Natural killer cell (primary cell): Measurements from ENCODE around the gene PRRC1. TPM values are rescaled to one million over a fixed set of nuclear protein-coding genes. Genes with fewer than 3 reads are reported as not detected.

Experiments used
- ATAC-seq, 3 donors: fragments of 150-1000 bp in 2 of 3; fragments of 200-7000 bp in 1 of 3; cut with Tn5 transposase; 1 replicate in 1 of 3; 2 replicates in 2 of 3; pipeline ENCODE4 v1.10.0; 2021; ENCODE audit warnings: mild to moderate bottlenecking in 2 of 3, moderate library complexity in 2 of 3
- DNase-seq, 2 donors: peaks; one replicate each; pipeline versions ENCODE4 v3.0.0 to v3.0.0-alpha.2; 2013 to 2021; ENCODE audit warnings: mixed read lengths in 1 of 2
- H3K27ac ChIP-seq: one replicate; pipeline ENCODE4 v1.5.1; 2013; ENCODE audit warnings: mild to moderate bottlenecking, low read length
- H3K27me3 ChIP-seq: one replicate; pipeline ENCODE4 v1.6.1; 2013; ENCODE audit warnings: low read length; ENCODE audit not compliant: control insufficient read depth, insufficient read depth
- H3K36me3 ChIP-seq: one replicate; pipeline ENCODE4 v1.6.1; 2013; ENCODE audit warnings: low read length; ENCODE audit not compliant: control insufficient read depth, insufficient read depth
- H3K4me1 ChIP-seq: one replicate; pipeline ENCODE4 v1.6.1; 2013; ENCODE audit warnings: low read length; ENCODE audit not compliant: control insufficient read depth, insufficient read depth
- H3K4me3 ChIP-seq: one replicate; pipeline ENCODE4 v1.5.1; 2013; ENCODE audit warnings: low read length
- H3K9me3 ChIP-seq: one replicate; pipeline ENCODE4 v1.6.1; 2013; ENCODE audit warnings: low read length; ENCODE audit not compliant: control insufficient read depth, insufficient read depth
- H3K27ac Mint-ChIP-seq, 2 donors: one replicate each; pipeline ENCODE4 v1.8.0; 2022; ENCODE audit warnings: mild to moderate bottlenecking in 2 of 2, mixed read lengths in 2 of 2, moderate library complexity in 1 of 2
- H3K27me3 Mint-ChIP-seq, 2 donors: one replicate each; pipeline ENCODE4 v1.8.0; 2022; ENCODE audit warnings: low read depth in 2 of 2, mixed read lengths in 2 of 2
- H3K36me3 Mint-ChIP-seq: one replicate; pipeline ENCODE4 v1.8.0; 2022; ENCODE audit warnings: mixed read lengths
- H3K4me1 Mint-ChIP-seq, 2 donors: one replicate each; pipeline ENCODE4 v1.8.0; 2022; ENCODE audit warnings: mixed read lengths in 2 of 2
- H3K4me3 Mint-ChIP-seq: one replicate; pipeline ENCODE4 v1.8.0; 2022; ENCODE audit warnings: mild to moderate bottlenecking, moderate library complexity, mixed read lengths
- H3K9me3 Mint-ChIP-seq, 2 donors: one replicate each; pipeline ENCODE4 v1.8.0; 2022; ENCODE audit warnings: mixed read lengths in 2 of 2
- CTCF ChIP-seq: fragments of 200-600 bp; IDR thresholded peaks from one replicate; pipeline ENCODE4 v1.8.0; 2022; ENCODE audit warnings: antibody characterized with exemption
- WGBS: methylation state at CpG from one replicate; pipeline ENCODE4 v1.1.7; 2013; ENCODE audit warnings: missing lambda C conversion rate; ENCODE audit not compliant: insufficient coverage; 5-methylcytosine and 5-hydroxymethylcytosine counted together
- intact Hi-C: fragments of 100-400 bp; cut with micrococcal nuclease; formaldehyde crosslinking; loops from one replicate; pipeline ENCODE4 v1.14.2; 2022
- total RNA-seq, 4 donors: library from RNA; stranded (reverse); fragments of 120-200 nt in 1 of 4; gene quantifications; one replicate each; pipeline versions ENCODE4 v1.2.3 to v1.2.4, GENCODE V29; 2013 to 2022

The PRRC1 gene
- 10 to 100 TPM; 37.7 to 41.1 (median 39.6) TPM for total RNA-seq
- total RNA-seq (2013): 38.3 TPM

- Histone ChIP-seq H3K27me3 (no peaks in the 10 kb centered on the region), H3K4me3 (peak within 1 kb of the TSS; percentile 100), H3K9me3 (peaks cover 3% of the 10 kb centered on the region), H3K27ac (peak within 1 kb of the TSS; percentile 76), H3K36me3 (no peaks in the 10 kb centered on the region), H3K4me1 (peaks cover 10% of the 10 kb centered on the region)
- peak; percentile 67 to 90 for DNase-seq
- intact Hi-C loops: no loop called here
- no peaks in the 10 kb centered on the region for H3K36me3 Mint-ChIP-seq
- peaks cover 28 to 33% of the 10 kb centered on the region in 2 donors for H3K4me1 Mint-ChIP-seq
- H3K9me3 Mint-ChIP-seq: peaks cover 0 to 3% of the 10 kb centered on the region in 2 donors
- ATAC-seq: peak; percentile 97
- under 1% methylated on average over 80 of the region's 80 CpGs for WGBS
- peak within 1 kb of the TSS; percentile 89 for H3K4me3 Mint-ChIP-seq
- TF ChIP-seq CTCF: no peak
- H3K27me3 Mint-ChIP-seq: peaks cover 10 to 13% of the 10 kb centered on the region in 2 donors
- H3K27ac Mint-ChIP-seq: peak within 1 kb of the TSS; percentile 56 to 80
Measured at GRCh38 chr5:127517480-127518318, at the start of gene PRRC1. Gene PRRC1 (plus strand): TSS chr5:127517640. CDS start chr5:127523480, 5,840 bp downstream.

GRCh38 chr5:127471211-127471610 is 46.2 kb upstream of the PRRC1 start:
- 46% methylated on average over 1 of the region's 2 CpGs for WGBS
- Mint-ChIP-seq H3K4me3 (no peak overlapping the region), H3K4me1 (no peaks in the 10 kb centered on the region), H3K36me3 (no peaks in the 10 kb centered on the region), H3K9me3 (no peaks in the 10 kb centered on the region), H3K27ac (no peak overlapping the region), H3K27me3 (peaks cover 0 to 22% of the 10 kb centered on the region in 2 donors)
- ATAC-seq: no peak
- TF ChIP-seq CTCF: no peak
- intact Hi-C loops: no loop called here
- Histone ChIP-seq H3K9me3 (no peaks in the 10 kb centered on the region), H3K27me3 (no peaks in the 10 kb centered on the region), H3K27ac (no peak overlapping the region), H3K36me3 (no peaks in the 10 kb centered on the region), H3K4me3 (no peak overlapping the region), H3K4me1 (no peaks in the 10 kb centered on the region)
- no peak for DNase-seq

- Histone ChIP-seq H3K27me3 (no peaks in the 10 kb centered on the region), H3K27ac (no peak overlapping the region), H3K36me3 (no peaks in the 10 kb centered on the region), H3K4me3 (no peak overlapping the region), H3K9me3 (no peaks in the 10 kb centered on the region), H3K4me1 (no peaks in the 10 kb centered on the region)
- H3K27me3 Mint-ChIP-seq: peaks cover 0 to 21% of the 10 kb centered on the region in 2 donors
- H3K4me3 Mint-ChIP-seq: no peak overlapping the region
- WGBS: 100% methylated on average over 3 of the region's 3 CpGs
- intact Hi-C loops: no loop called here
- no peaks in the 10 kb centered on the region for H3K36me3 Mint-ChIP-seq
- H3K4me1 Mint-ChIP-seq: no peaks in the 10 kb centered on the region
- DNase-seq (no peak), ATAC-seq (no peak)
- H3K9me3 Mint-ChIP-seq: no peaks in the 10 kb centered on the region
- H3K27ac Mint-ChIP-seq: no peak overlapping the region
- TF ChIP-seq CTCF: no peak
Measured at GRCh38 chr5:127472700-127473099, 44.7 kb upstream of the PRRC1 start.
